IMR-90 (cell line): ENCODE results near the gene RBBP4.

Experiments used
- CEBPB ChIP-seq: IDR thresholded peaks from 2 replicates; pipeline ENCODE4 v1.6.1; 2012; ENCODE audit warnings: low read depth, low read length, improper control_type of control experiment
- POLR2A ChIP-seq: IDR thresholded peaks from 2 replicates; pipeline ENCODE4 v1.6.1; 2012; ENCODE audit warnings: mild to moderate bottlenecking, low read depth, low read length
- TF ChIP-seq, protein P1 (sequence below): conservative IDR thresholded peaks from 2 replicates; pipeline ENCODE4 v1.5.1; 2012; ENCODE audit warnings: mild to moderate bottlenecking, low read depth, low read length, improper control_type of control experiment

GRCh38 chr1:32714277-32714676 lies 63.3 kb downstream of the RBBP4 start:
- no peak for TF ChIP-seq CEBPB
- TF ChIP-seq, protein P1, sequence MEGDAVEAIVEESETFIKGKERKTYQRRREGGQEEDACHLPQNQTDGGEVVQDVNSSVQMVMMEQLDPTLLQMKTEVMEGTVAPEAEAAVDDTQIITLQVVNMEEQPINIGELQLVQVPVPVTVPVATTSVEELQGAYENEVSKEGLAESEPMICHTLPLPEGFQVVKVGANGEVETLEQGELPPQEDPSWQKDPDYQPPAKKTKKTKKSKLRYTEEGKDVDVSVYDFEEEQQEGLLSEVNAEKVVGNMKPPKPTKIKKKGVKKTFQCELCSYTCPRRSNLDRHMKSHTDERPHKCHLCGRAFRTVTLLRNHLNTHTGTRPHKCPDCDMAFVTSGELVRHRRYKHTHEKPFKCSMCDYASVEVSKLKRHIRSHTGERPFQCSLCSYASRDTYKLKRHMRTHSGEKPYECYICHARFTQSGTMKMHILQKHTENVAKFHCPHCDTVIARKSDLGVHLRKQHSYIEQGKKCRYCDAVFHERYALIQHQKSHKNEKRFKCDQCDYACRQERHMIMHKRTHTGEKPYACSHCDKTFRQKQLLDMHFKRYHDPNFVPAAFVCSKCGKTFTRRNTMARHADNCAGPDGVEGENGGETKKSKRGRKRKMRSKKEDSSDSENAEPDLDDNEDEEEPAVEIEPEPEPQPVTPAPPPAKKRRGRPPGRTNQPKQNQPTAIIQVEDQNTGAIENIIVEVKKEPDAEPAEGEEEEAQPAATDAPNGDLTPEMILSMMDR, result no peak
- no peak for TF ChIP-seq POLR2A
